GM23248 (cell line): ENCODE measurements around the gene SLC9A9.

Experiments used
- EZH2 ChIP-seq: fragments of 200-600 bp; sonication (generic); IDR thresholded peaks from 2 replicates; pipeline ENCODE4 v1.6.1; 2018; ENCODE audit warnings: antibody characterized with exemption, mild to moderate bottlenecking; ENCODE audit not compliant: insufficient read depth, poor library complexity, severe bottlenecking
- EZH2phosphoT487 ChIP-seq: fragments of 200-600 bp; sonication (generic); IDR thresholded peaks from 2 replicates; pipeline ENCODE4 v1.6.1; 2018; ENCODE audit warnings: antibody characterized with exemption, moderate library complexity, mild to moderate bottlenecking, low read depth; ENCODE audit not compliant: insufficient read depth

- TF ChIP-seq EZH2 = no peak
- no peak for TF ChIP-seq EZH2phosphoT487
These were observed 561.8 kb downstream of the SLC9A9 start for GRCh38 chr3:143286392-143287010.
